Stimulated activated CD8-positive, alpha-beta memory T cell treated with anti-CD3 and anti-CD28 coated beads, Interleukin-4, amount 100 ng/mL, for 24 hours (primary cell): ENCODE results near the gene CA4.

Source experiments
- DNase-seq: peaks from one replicate; pipeline ENCODE4 v3.0.0-alpha.2; 2020; ENCODE audit warnings: low read depth

Gene CA4

GRCh38 chr17:60155427-60155814 lies 5.6 kb downstream of the CA4 start:
- DNase-seq, result no peak

GRCh38 chr17:60155815-60156214 lies 6.0 kb downstream of the CA4 start:
- DNase-seq, result no peak

GRCh38 chr17:60156746-60157145 lies 7.0 kb downstream of the CA4 start:
- DNase-seq, result no peak

- DNase-seq, result no peak
Measured at GRCh38 chr17:60157487-60158040, 7.8 kb downstream of the CA4 start.

GRCh38 chr17:60158751-60159478 lies 9.1 kb downstream of the CA4 start:
- DNase-seq, result no peak

- no peak for DNase-seq
Measured at GRCh38 chr17:60159479-60159866, 9.7 kb downstream of the CA4 start.

GRCh38 chr17:60160829-60161501 lies 11.2 kb downstream of the CA4 start:
- no peak for DNase-seq

- DNase-seq, result no peak
Measured at GRCh38 chr17:60161598-60162330, 12.0 kb downstream of the CA4 start.

GRCh38 chr17:60163108-60163784 lies 13.5 kb downstream of the CA4 start:
- DNase-seq, result no peak

GRCh38 chr17:60164164-60164563 lies 14.4 kb downstream of the CA4 start:
- no peak for DNase-seq

GRCh38 chr17:60164697-60165096 lies 14.9 kb downstream of the CA4 start:
- no peak for DNase-seq

GRCh38 chr17:60165223-60165622 lies 15.4 kb downstream of the CA4 start:
- DNase-seq, result no peak

- DNase-seq, result no peak
Measured at GRCh38 chr17:60165971-60166370, 16.2 kb downstream of the CA4 start.

GRCh38 chr17:60167065-60167741 lies 17.4 kb downstream of the CA4 start:
- no peak for DNase-seq

- DNase-seq, result no peak
Measured at GRCh38 chr17:60168654-60169053, 18.9 kb downstream of the CA4 start.

- DNase-seq, result no peak
Measured at GRCh38 chr17:60169921-60170817, 20.4 kb downstream of the CA4 start.

GRCh38 chr17:60170835-60171752 lies 21.3 kb downstream of the CA4 start:
- no peak for DNase-seq

GRCh38 chr17:60171753-60172079 lies 21.9 kb downstream of the CA4 start:
- DNase-seq, result no peak

GRCh38 chr17:60173304-60173819 lies 23.6 kb downstream of the CA4 start:
- DNase-seq, result no peak
